Renal cortical epithelial cell (primary cell): ENCODE results near the gene LRRC4C. TPM values are rescaled to one million over a fixed set of nuclear protein-coding genes. Genes with fewer than 3 reads are reported as not detected.

ENCODE experiments used
- DNase-seq: peaks from one replicate; pipeline ENCODE4 v3.0.0-alpha.2; 2011; ENCODE audit warnings: low read depth
- total RNA-seq: library from RNA; depleted of rRNA; stranded (reverse); fragments of >200 nt; gene quantifications from 2 replicates; pipeline ENCODE4 v1.2.3, GENCODE V29; 2014

LRRC4C gene
- total RNA-seq, 1 donor from 2014 or later = 0.89 TPM

- no peak for DNase-seq
Measured at GRCh38 chr11:40506226-40506625, 953.2 kb downstream of the LRRC4C start.

GRCh38 chr11:40491341-40491740 lies 968.1 kb downstream of the LRRC4C start:
- no peak for DNase-seq

GRCh38 chr11:40467771-40468170 lies 991.7 kb downstream of the LRRC4C start:
- no peak for DNase-seq

GRCh38 chr11:40445391-40445790 lies 1014.1 kb downstream of the LRRC4C start:
- DNase-seq = peak; percentile 55

GRCh38 chr11:40444151-40444550 lies 1015.3 kb downstream of the LRRC4C start:
- DNase-seq = no peak

GRCh38 chr11:40435344-40435743 lies 1024.1 kb downstream of the LRRC4C start:
- DNase-seq = no peak

- no peak for DNase-seq
Measured at GRCh38 chr11:40434926-40435325, 1024.5 kb downstream of the LRRC4C start.

GRCh38 chr11:40432358-40432757 lies 1027.1 kb downstream of the LRRC4C start:
- DNase-seq = no peak

- DNase-seq = no peak
Measured at GRCh38 chr11:40425168-40425567, 1034.3 kb downstream of the LRRC4C start.

- DNase-seq = no peak
Measured at GRCh38 chr11:40421208-40421981, 1038.1 kb downstream of the LRRC4C start.

GRCh38 chr11:40417627-40418026 lies 1041.8 kb downstream of the LRRC4C start:
- DNase-seq = no peak

- no peak for DNase-seq
Measured at GRCh38 chr11:40407355-40407754, 1052.1 kb downstream of the LRRC4C start.

GRCh38 chr11:40405614-40406013 lies 1053.8 kb downstream of the LRRC4C start:
- no peak for DNase-seq

- peak; percentile 42 for DNase-seq
Measured at GRCh38 chr11:40403321-40403720, 1056.1 kb downstream of the LRRC4C start.

- DNase-seq = no peak
Measured at GRCh38 chr11:40401132-40401853, 1058.2 kb downstream of the LRRC4C start.

- DNase-seq = no peak
Measured at GRCh38 chr11:40397141-40397540, 1062.3 kb downstream of the LRRC4C start.

- DNase-seq = no peak
Measured at GRCh38 chr11:40393511-40393910, 1065.9 kb downstream of the LRRC4C start.

- no peak for DNase-seq
Measured at GRCh38 chr11:40391679-40392078, 1067.8 kb downstream of the LRRC4C start.

GRCh38 chr11:40388097-40388818 lies 1071.2 kb downstream of the LRRC4C start:
- DNase-seq = peak; percentile 88

- peak; percentile 73 for DNase-seq
Measured at GRCh38 chr11:40387240-40387980, 1072.0 kb downstream of the LRRC4C start.

GRCh38 chr11:40384991-40385390 lies 1074.5 kb downstream of the LRRC4C start:
- peak; percentile 59 for DNase-seq

- no peak for DNase-seq
Measured at GRCh38 chr11:40381481-40381880, 1078.0 kb downstream of the LRRC4C start.
